ENCODE measurements around the gene GDPD5. TPM values are rescaled to one million over a fixed set of nuclear protein-coding genes. Genes with fewer than 3 reads are reported as not detected.

GDPD5 gene
- total and polyA plus RNA-seq, 2 donors (not counting 1 experiment from before 2014, with no cell fraction given): 59.1 to 102 TPM

DNA sequence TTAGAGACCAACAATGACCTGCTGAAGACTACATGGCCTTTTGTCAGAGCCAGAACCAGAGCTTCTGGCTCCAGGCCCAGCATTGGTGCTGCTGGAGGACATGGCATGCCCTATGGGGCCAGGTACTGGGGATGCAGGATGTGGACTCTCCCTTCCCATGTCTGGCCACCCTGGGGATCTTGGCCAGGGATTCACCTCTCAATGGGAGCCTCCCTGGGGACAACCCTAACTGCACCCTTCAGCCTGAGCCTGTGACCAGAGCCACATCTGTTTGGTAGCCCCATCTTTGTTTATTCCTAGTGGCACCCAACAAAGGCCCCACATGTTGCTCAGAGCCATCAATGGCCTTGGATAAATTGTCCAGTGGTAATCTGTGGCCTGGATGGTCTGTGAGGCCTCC is 98.6 kb downstream of the GDPD5 start:
- peaks cover 26% of the 10 kb centered on the region for H3K4me1 Mint-ChIP-seq
- intact Hi-C loops (cut with micrococcal nuclease): no loop called here
- H3K4me3 Mint-ChIP-seq: no peak overlapping the region
- peaks cover 39% of the 10 kb centered on the region for H3K27me3 Mint-ChIP-seq
- peaks cover 22 to 28% of the 10 kb centered on the region in 2 donors for H3K4me1 ChIP-seq (ENCODE audit: control insufficient read depth in 2 of 2, insufficient read depth in 2 of 2, low read length in 2 of 2)
- no peak overlapping the region for H3K27ac Mint-ChIP-seq
- no peak for DNase-seq
- CTCF ChIA-PET: no interaction called here
- no peak overlapping the region for H3K9ac ChIP-seq (ENCODE audit: low read length)
- peaks cover 0 to 43% (median 23%) of the 10 kb centered on the region in 4 experiments for H3K27me3 ChIP-seq (replicated peaks in 1 of 4; ENCODE audit: control extremely low read depth in 1 of 4, control insufficient read depth in 3 of 4, insufficient read depth in 4 of 4, low read length in 3 of 4)
- POLR2A ChIA-PET: no interaction called here
- H3K9me3 ChIP-seq (ENCODE audit: control extremely low read depth in 1 of 3, control insufficient read depth in 2 of 3, insufficient read depth in 1 of 3, low read length in 2 of 3): peaks cover 0 to 11% (median 0%) of the 10 kb centered on the region in 3 donors
- H2AFZ ChIP-seq (ENCODE audit: insufficient read depth, low read depth, low read length, poor library complexity, severe bottlenecking): no peak overlapping the region
- H3K36me3 ChIP-seq (replicated peaks in 1 of 2; ENCODE audit: control extremely low read depth in 1 of 2, control insufficient read depth in 1 of 2, extremely low read depth in 1 of 2, insufficient read depth in 2 of 2, low read length in 1 of 2): peaks cover 0 to 8% of the 10 kb centered on the region in 2 experiments
- no peaks in the 10 kb centered on the region for H3K79me2 ChIP-seq (ENCODE audit: control insufficient read depth, insufficient read depth, low read length)
- no peaks in the 10 kb centered on the region for H3K9me3 Mint-ChIP-seq (ENCODE audit: insufficient read depth)
- H3K27ac ChIP-seq (ENCODE audit: low read length in 2 of 2): no peak overlapping the region
- H3K4me3 ChIP-seq (ENCODE audit: control extremely low read depth in 1 of 5, extremely low read depth in 1 of 5, insufficient read depth in 1 of 5, low read depth in 2 of 5, low read length in 4 of 5): no peak overlapping the region
- no peaks in the 10 kb centered on the region for H4K20me1 ChIP-seq (ENCODE audit: control insufficient read depth, insufficient read depth, low read length, poor library complexity, severe bottlenecking)
- H3K4me2 ChIP-seq (replicated peaks; ENCODE audit: low read depth, low read length, poor library complexity, severe bottlenecking): no peak overlapping the region
- no peak for TF ChIP-seq EZH2 (IDR thresholded peaks at IDR 0.05; ENCODE audit: borderline replicate concordance, insufficient read depth, low read depth, low read length, poor library complexity, severe bottlenecking)
- TF ChIP-seq, protein P1, sequence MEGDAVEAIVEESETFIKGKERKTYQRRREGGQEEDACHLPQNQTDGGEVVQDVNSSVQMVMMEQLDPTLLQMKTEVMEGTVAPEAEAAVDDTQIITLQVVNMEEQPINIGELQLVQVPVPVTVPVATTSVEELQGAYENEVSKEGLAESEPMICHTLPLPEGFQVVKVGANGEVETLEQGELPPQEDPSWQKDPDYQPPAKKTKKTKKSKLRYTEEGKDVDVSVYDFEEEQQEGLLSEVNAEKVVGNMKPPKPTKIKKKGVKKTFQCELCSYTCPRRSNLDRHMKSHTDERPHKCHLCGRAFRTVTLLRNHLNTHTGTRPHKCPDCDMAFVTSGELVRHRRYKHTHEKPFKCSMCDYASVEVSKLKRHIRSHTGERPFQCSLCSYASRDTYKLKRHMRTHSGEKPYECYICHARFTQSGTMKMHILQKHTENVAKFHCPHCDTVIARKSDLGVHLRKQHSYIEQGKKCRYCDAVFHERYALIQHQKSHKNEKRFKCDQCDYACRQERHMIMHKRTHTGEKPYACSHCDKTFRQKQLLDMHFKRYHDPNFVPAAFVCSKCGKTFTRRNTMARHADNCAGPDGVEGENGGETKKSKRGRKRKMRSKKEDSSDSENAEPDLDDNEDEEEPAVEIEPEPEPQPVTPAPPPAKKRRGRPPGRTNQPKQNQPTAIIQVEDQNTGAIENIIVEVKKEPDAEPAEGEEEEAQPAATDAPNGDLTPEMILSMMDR (IDR thresholded peaks at IDR 0.05): no peak
- ATAC-seq (ENCODE audit: low read depth): no peak

DNA sequence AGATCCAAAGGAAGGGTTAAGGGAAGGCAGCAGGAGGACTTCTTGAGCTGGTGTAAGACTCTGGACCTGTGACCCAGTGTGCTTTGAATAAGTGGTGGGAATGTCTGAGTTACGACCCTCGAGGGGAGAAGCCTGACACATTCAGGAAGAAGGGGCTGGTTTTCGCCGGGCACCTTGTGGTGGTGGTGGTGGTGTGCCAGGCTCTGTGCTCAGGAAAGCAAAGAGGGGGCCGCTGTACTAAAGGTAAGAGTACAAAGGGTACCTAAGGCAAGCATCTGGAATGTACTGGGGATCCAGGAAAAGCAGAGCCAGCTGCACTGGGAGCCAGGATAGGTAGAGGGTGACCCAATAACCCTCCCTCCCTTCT is 99.0 kb downstream of the GDPD5 start:
- no peak for TF ChIP-seq EZH2 (IDR thresholded peaks at IDR 0.05; ENCODE audit: borderline replicate concordance, insufficient read depth, low read depth, low read length, poor library complexity, severe bottlenecking)
- TF ChIP-seq, protein P1 (IDR thresholded peaks at IDR 0.05): no peak
- Mint-ChIP-seq H3K4me1 (peaks cover 26% of the 10 kb centered on the region), H3K4me3 (no peak overlapping the region), H3K9me3 (ENCODE audit: insufficient read depth) (no peaks in the 10 kb centered on the region), H3K27ac (no peak overlapping the region), H3K27me3 (peaks cover 35% of the 10 kb centered on the region)
- ATAC-seq (ENCODE audit: low read depth) (no peak), DNase-seq (no peak)
- intact Hi-C loops (cut with micrococcal nuclease): no loop called here
- Histone ChIP-seq H3K4me1 (ENCODE audit: control insufficient read depth in 2 of 2, insufficient read depth in 2 of 2, low read length in 2 of 2) (peaks cover 22 to 28% of the 10 kb centered on the region in 2 donors), H3K36me3 (replicated peaks in 1 of 2; ENCODE audit: control extremely low read depth in 1 of 2, control insufficient read depth in 1 of 2, extremely low read depth in 1 of 2, insufficient read depth in 2 of 2, low read length in 1 of 2) (peaks cover 0 to 8% of the 10 kb centered on the region in 2 experiments), H3K79me2 (ENCODE audit: control insufficient read depth, insufficient read depth, low read length) (no peaks in the 10 kb centered on the region), H2AFZ (ENCODE audit: insufficient read depth, low read depth, low read length, poor library complexity, severe bottlenecking) (no peak overlapping the region), H3K9ac (ENCODE audit: low read length) (no peak overlapping the region), H3K27me3 (replicated peaks in 1 of 4; ENCODE audit: control extremely low read depth in 1 of 4, control insufficient read depth in 3 of 4, insufficient read depth in 4 of 4, low read length in 3 of 4) (peaks cover 0 to 38% (median 22%) of the 10 kb centered on the region in 4 experiments), H3K4me2 (replicated peaks; ENCODE audit: low read depth, low read length, poor library complexity, severe bottlenecking) (no peak overlapping the region), H3K9me3 (ENCODE audit: control extremely low read depth in 1 of 3, control insufficient read depth in 2 of 3, insufficient read depth in 1 of 3, low read length in 2 of 3) (peaks cover 0 to 11% (median 0%) of the 10 kb centered on the region in 3 donors), H3K4me3 (ENCODE audit: control extremely low read depth in 1 of 5, extremely low read depth in 1 of 5, insufficient read depth in 1 of 5, low read depth in 2 of 5, low read length in 4 of 5) (no peak overlapping the region), H4K20me1 (ENCODE audit: control insufficient read depth, insufficient read depth, low read length, poor library complexity, severe bottlenecking) (no peaks in the 10 kb centered on the region), H3K27ac (ENCODE audit: low read length in 2 of 2) (no peak overlapping the region)
- CTCF ChIA-PET: no interaction called here
- 86% methylated on average over 2 of the region's 5 CpGs for WGBS (ENCODE audit: insufficient coverage)
- POLR2A ChIA-PET: no interaction called here
